OCI-LY7 (cell line): ENCODE results near the gene IFRD1. TPM values are rescaled to one million over a fixed set of nuclear protein-coding genes. Genes with fewer than 3 reads are reported as not detected.

ENCODE experiments used
- BruUV-seq: library from RNA; stranded (reverse); fragments of 400-500 nt; replicated peaks from 2 replicates; lab custom pipeline; 2021; lab: Mats Ljungman, UMichigan
- CTCF ChIA-PET: fragments of 300-600 bp; sonication (Branson Sonifier 250); formaldehyde crosslinking; loops from one replicate; lab custom pipeline; 2022; ENCODE audit warnings: antibody characterized with exemption; ENCODE audit not compliant: unreplicated experiment; lab: Charles Lee
- POLR2A ChIA-PET: fragments of 300-600 bp; sonication (Branson Sonifier 250); formaldehyde crosslinking; loops from one replicate; lab custom pipeline; 2022; ENCODE audit warnings: antibody characterized with exemption; lab: Charles Lee
- DNase-seq: peaks from one replicate; pipeline ENCODE4 v3.0.0-alpha.2; 2015; ENCODE audit warnings: low spot score
- H2AFZ ChIP-seq: fragments of 200-600 bp; sonication (generic), shearing (Covaris generic); 2 replicates; pipeline ENCODE4 v1.6.1; 2014; ENCODE audit warnings: mild to moderate bottlenecking, antibody characterized with exemption, low read length, moderate library complexity
- H3K27ac ChIP-seq: fragments of 200-600 bp; sonication (generic); 2 replicates; pipeline ENCODE4 v1.5.1; 2014; ENCODE audit warnings: mixed run types, low read depth, mild to moderate bottlenecking, moderate library complexity, low read length, inconsistent platforms; ENCODE audit not compliant: poor library complexity, severe bottlenecking
- H3K36me3 ChIP-seq: fragments of 200-600 bp; sonication (generic); 2 replicates; pipeline ENCODE4 v1.6.1; 2014; ENCODE audit warnings: mild to moderate bottlenecking, antibody characterized with exemption, low read length, moderate library complexity, mixed read lengths; ENCODE audit not compliant: insufficient read depth
- H3K4me1 ChIP-seq: fragments of 200-600 bp; sonication (generic); 2 replicates; pipeline ENCODE4 v1.5.1; 2014; ENCODE audit warnings: mild to moderate bottlenecking, low read length; ENCODE audit not compliant: insufficient read depth, poor library complexity, severe bottlenecking
- H3K4me2 ChIP-seq: fragments of 200-600 bp; sonication (generic); 2 replicates; pipeline ENCODE4 v1.6.1; 2014; ENCODE audit warnings: mild to moderate bottlenecking, low read length
- H3K4me3 ChIP-seq: fragments of 200-600 bp; sonication (generic); 2 replicates; pipeline ENCODE4 v1.5.1; 2014; ENCODE audit warnings: mild to moderate bottlenecking, low read depth, low read length; ENCODE audit not compliant: poor library complexity, severe bottlenecking
- H3K79me2 ChIP-seq: fragments of 200-600 bp; sonication (generic); 2 replicates; pipeline ENCODE4 v1.6.1; 2016; ENCODE audit warnings: low read depth, mild to moderate bottlenecking, low read length, moderate library complexity, mixed read lengths; ENCODE audit not compliant: insufficient read depth
- H3K9me2 ChIP-seq: fragments of 200-600 bp; sonication (generic); 2 replicates; pipeline ENCODE4 v1.6.1; 2016; ENCODE audit warnings: mild to moderate bottlenecking, low read length, mixed read lengths; ENCODE audit not compliant: insufficient read depth
- H3K9me3 ChIP-seq: fragments of 200-600 bp; sonication (generic); 2 replicates; pipeline ENCODE4 v1.6.1; 2014; ENCODE audit warnings: mild to moderate bottlenecking, mixed run types, low read length, mixed read lengths
- H4K20me1 ChIP-seq: fragments of 200-600 bp; sonication (generic); 2 replicates; pipeline ENCODE4 v1.6.1; 2014; ENCODE audit warnings: mild to moderate bottlenecking, antibody characterized with exemption, low read length, moderate library complexity, mixed read lengths; ENCODE audit not compliant: insufficient read depth
- CTCF ChIP-seq: fragments of 200-600 bp; sonication (generic); conservative IDR thresholded peaks from 2 replicates; pipeline ENCODE4 v1.5.1; 2014; ENCODE audit warnings: mild to moderate bottlenecking, antibody characterized with exemption, low read length, moderate library complexity, mixed read lengths
- EZH2phosphoT487 ChIP-seq: fragments of 200-600 bp; sonication (generic); IDR thresholded peaks from 2 replicates; pipeline ENCODE4 v1.6.1; 2018; ENCODE audit warnings: low read depth, borderline replicate concordance, mild to moderate bottlenecking, mixed run types, antibody characterized with exemption, low read length, moderate library complexity, mixed read lengths
- intact Hi-C: fragments of 100-400 bp; cut with micrococcal nuclease; formaldehyde crosslinking; loops from one replicate; pipeline ENCODE4 v1.10.0; 2022; ENCODE audit not compliant: unreplicated experiment
- total RNA-seq, 2 experiments: library from RNA; depleted of rRNA in 1 of 2; stranded (reverse); fragments of >200 nt in 1 of 2; shearing (Covaris generic) in 1 of 2; gene quantifications; 2 replicates each; pipeline ENCODE4 v1.2.3, GENCODE V29; 2014 to 2022

IFRD1 gene
- total RNA-seq, 2 experiments from 2014 or later, result 49.1 to 65.6 TPM

DNA sequence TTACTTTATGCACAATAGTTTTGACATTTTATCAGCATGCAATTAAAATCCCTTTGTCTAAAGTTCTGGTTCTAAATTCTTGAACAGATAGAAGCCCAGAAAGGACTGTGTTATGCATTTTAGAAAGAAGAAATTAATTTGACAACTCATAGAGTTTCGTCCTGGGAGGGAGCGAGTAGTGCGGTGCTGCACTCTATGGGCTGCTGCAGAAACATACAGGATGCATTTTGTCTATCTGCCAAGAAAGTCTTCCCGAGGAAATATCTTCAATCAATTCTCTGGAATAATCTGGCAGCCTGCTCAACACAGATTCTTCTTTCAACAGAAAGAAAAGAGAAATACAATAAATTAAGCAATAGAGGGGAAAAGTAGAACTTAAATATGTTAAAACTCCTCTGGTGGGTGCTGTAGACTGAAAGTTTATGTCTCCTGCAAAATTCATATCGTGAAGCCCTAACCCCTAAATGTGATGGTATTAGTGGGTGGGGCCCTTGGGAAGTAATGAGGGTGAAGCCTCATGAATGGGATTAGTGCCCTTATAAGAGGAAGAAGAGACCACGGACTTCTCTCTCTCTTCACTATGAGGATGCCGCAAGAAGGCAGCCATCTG lies 39.0 kb upstream of the IFRD1 start:
- Histone ChIP-seq H3K27ac (no peak overlapping the region), H2AFZ (no peak overlapping the region), H3K4me3 (no peak overlapping the region), H3K9me2 (no peaks in the 10 kb centered on the region), H3K4me2 (no peak overlapping the region), H3K79me2 (no peaks in the 10 kb centered on the region), H3K9me3 (no peaks in the 10 kb centered on the region), H3K36me3 (no peaks in the 10 kb centered on the region), H4K20me1 (no peaks in the 10 kb centered on the region), H3K4me1 (peaks cover 3% of the 10 kb centered on the region)
- intact Hi-C loops, result loop anchor here (5.0 kb wide), 2 partner anchors 339 to 669 kb away; no protein-coding TSS in a partner anchor
- DNase-seq, result no peak
- no TSS peak for BruUV-seq
- TF ChIP-seq CTCF (peak; percentile 70), EZH2phosphoT487 (no peak)
- CTCF ChIA-PET, result interaction anchor here (0.9 kb wide), 1 partner anchor 12 kb away, joined by 3 read pairs; no protein-coding TSS in a partner anchor
- POLR2A ChIA-PET, result interaction anchor here (0.6 kb wide), 1 partner anchor 732 kb away, joined by 3 read pairs; no protein-coding TSS in a partner anchor

DNA sequence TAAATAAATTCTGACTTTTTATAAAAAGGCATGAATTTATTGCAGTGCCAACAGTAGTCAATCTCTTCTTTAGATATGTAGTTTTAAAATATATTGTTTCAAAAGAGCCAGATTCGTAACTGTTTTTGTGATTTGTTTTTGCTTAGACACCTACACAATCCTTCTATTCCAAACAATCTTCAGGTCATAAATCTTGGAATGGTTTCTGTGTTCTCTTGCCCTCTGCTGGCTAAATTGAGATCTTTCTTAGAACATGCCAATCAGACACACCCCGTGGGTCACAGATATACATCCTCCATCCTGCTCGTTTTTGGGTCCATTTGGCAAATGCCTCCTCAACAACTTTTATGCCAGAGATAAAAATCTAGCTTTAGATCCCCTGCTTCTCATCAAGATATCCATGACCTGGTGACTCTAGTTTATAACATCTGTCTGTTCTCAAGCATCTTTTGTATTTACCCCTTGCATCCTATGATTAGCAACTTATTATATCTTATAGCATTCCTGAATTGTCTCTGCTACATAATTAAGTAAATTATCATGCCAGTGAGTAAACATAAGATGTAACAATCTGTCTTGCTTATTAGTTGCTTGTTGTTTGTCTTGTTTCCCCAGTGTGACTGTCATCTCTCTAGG lies 35.3 kb upstream of the IFRD1 start:
- H2AFZ ChIP-seq, result no peak overlapping the region
- no peak overlapping the region for H3K4me2 ChIP-seq
- BruUV-seq, result no TSS peak
- no peaks in the 10 kb centered on the region for H3K9me2 ChIP-seq
- peak; percentile 51 for DNase-seq
- H3K9me3 ChIP-seq, result peaks cover 6% of the 10 kb centered on the region; the same call in 1 of the 2 replicates
- intact Hi-C loops, result loop anchor here (5.0 kb wide), 3 partner anchors 82 to 673 kb away; no protein-coding TSS in a partner anchor
- no peaks in the 10 kb centered on the region for H3K79me2 ChIP-seq
- no peaks in the 10 kb centered on the region for H3K36me3 ChIP-seq
- ChIA-PET CTCF (no interaction called here), POLR2A (interaction anchor here (0.8 kb wide), 1 partner anchor 165 kb away, joined by 4 read pairs; no protein-coding TSS in a partner anchor)
- H3K4me1 ChIP-seq, result peaks cover 4% of the 10 kb centered on the region
- H4K20me1 ChIP-seq, result no peaks in the 10 kb centered on the region
- no peak overlapping the region for H3K4me3 ChIP-seq
- no peak overlapping the region for H3K27ac ChIP-seq
- TF ChIP-seq CTCF (peak; percentile 83), EZH2phosphoT487 (no peak)

- Histone ChIP-seq H3K27ac (no peak overlapping the region), H2AFZ (0 out of 2 replicates have a peak overlapping the region, but pooled peaks have one; percentile 13), H3K9me2 (no peaks in the 10 kb centered on the region), H3K4me3 (no peak overlapping the region), H3K4me1 (peaks cover 15% of the 10 kb centered on the region), H4K20me1 (no peaks in the 10 kb centered on the region), H3K4me2 (no peak overlapping the region), H3K9me3 (peaks cover 6% of the 10 kb centered on the region; the same call in 1 of the 2 replicates), H3K36me3 (no peaks in the 10 kb centered on the region), H3K79me2 (no peaks in the 10 kb centered on the region)
- BruUV-seq, result no TSS peak
- POLR2A ChIA-PET, result interaction anchor here (0.6 to 1.1 kb wide), 5 partner anchors 8 to 1860 kb away, joined by 3 to 5 read pairs (median 4); no protein-coding TSS in a partner anchor
- intact Hi-C loops, result loop anchor here (5.0 kb wide), 1 partner anchor 81 kb away; no protein-coding TSS in a partner anchor
- TF ChIP-seq CTCF, result no peak
- no peak for TF ChIP-seq EZH2phosphoT487
- CTCF ChIA-PET, result no interaction called here
- DNase-seq, result no peak
These were observed 34.1 kb upstream of the IFRD1 start for GRCh38 chr7:112416127-112416526.
